GM06990 (cell line): Measurements from ENCODE around the gene CREBL2.
"Not testable (repeated sequence)": the region's sequence is repeated elsewhere in the genome, so short reads cannot be mapped to it uniquely, and the experiment has no call there.

Experiments
- DNase-seq: peaks from one replicate; pipeline ENCODE4 v3.0.0-alpha.2; 2011; ENCODE audit not compliant: insufficient read length; ENCODE audit errors: extremely low read depth
- H3K27me3 ChIP-seq: replicated peaks from 2 replicates; pipeline ENCODE4 v1.6.0; 2011; ENCODE audit warnings: low read length; ENCODE audit not compliant: control insufficient read depth, insufficient read depth
- H3K36me3 ChIP-seq: 2 replicates; pipeline ENCODE4 v1.5.1; 2011; ENCODE audit warnings: low read length; ENCODE audit not compliant: control insufficient read depth, insufficient read depth
- H3K4me3 ChIP-seq: replicated peaks from 2 replicates; pipeline ENCODE4 v1.5.1; 2011; ENCODE audit warnings: low read depth, mild to moderate bottlenecking, control low read depth, low read length
- CTCF ChIP-seq: IDR thresholded peaks from 2 replicates; pipeline ENCODE4 v1.5.1; 2011; ENCODE audit warnings: low read length, control low read depth, mild to moderate bottlenecking, inconsistent platforms; ENCODE audit not compliant: insufficient read depth, poor library complexity, severe bottlenecking

Gene CREBL2

GRCh38 chr12:12627308-12627827 lies 15.7 kb downstream of the CREBL2 start:
- no peak for DNase-seq
- Histone ChIP-seq H3K4me3 (no peak overlapping the region), H3K27me3 (no peaks in the 10 kb centered on the region), H3K36me3 (no peaks in the 10 kb centered on the region)
- TF ChIP-seq CTCF, result no peak

DNA sequence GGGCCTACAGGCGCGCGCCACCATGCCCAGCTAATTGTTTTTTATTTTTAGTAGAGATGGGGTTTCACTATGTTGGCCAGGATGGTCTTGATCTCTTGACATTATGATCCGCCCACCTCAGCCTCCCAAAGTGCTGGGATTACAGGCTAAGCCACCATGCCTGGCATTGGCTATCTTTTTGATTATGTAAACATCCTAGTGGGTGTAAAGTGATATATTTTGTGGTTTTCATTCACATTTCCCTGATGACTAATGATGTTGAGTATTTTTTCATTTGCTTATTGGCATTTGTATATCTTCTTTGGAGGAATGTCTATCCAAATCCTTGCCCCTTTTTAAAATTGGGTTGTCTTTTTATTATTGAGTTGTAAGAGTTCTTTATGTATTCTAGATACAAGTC lies 16.3 kb downstream of the CREBL2 start:
- TF ChIP-seq CTCF, result no peak
- no peak overlapping the region for H3K4me3 ChIP-seq
- DNase-seq, result no peak
- H3K27me3 ChIP-seq, result no peaks in the 10 kb centered on the region
- no peaks in the 10 kb centered on the region for H3K36me3 ChIP-seq

DNA sequence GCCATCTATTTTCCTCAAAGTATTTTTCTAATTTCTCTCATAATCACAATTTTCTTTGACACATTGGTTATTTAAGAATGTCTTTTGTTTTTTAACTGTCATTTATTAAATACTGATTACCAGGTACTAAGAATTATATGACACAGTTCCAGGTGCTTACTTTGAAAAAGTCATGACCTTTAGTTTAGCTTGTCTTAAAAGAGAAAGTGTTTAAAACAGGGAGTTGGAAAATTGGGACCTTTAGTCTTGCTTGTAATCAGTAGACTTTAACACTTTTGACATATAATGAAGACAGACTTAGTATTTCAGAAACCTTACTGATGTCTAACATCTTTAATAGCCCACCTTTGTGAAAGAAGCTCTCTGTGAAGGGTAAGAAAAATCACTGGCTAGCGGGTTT lies 19.2 kb downstream of the CREBL2 start:
- no peak for TF ChIP-seq CTCF
- Histone ChIP-seq H3K27me3 (no peaks in the 10 kb centered on the region), H3K36me3 (no peaks in the 10 kb centered on the region; the same call in none of the 2 replicates), H3K4me3 (no peak overlapping the region)
- no peak for DNase-seq

GRCh38 chr12:12635651-12636050 lies 24.0 kb downstream of the CREBL2 start:
- H3K4me3 ChIP-seq, result no peak overlapping the region
- H3K27me3 ChIP-seq, result no peaks in the 10 kb centered on the region
- no peak for DNase-seq
- TF ChIP-seq CTCF, result no peak
- H3K36me3 ChIP-seq, result peaks cover 4% of the 10 kb centered on the region

- Histone ChIP-seq H3K36me3 (peaks cover 4% of the 10 kb centered on the region), H3K4me3 (no peak overlapping the region), H3K27me3 (no peaks in the 10 kb centered on the region)
- TF ChIP-seq CTCF, result no peak
- DNase-seq, result peak; percentile 66
These were observed 25.0 kb downstream of the CREBL2 start for GRCh38 chr12:12636641-12637040.

GRCh38 chr12:12639995-12640394 lies 28.3 kb downstream of the CREBL2 start:
- H3K36me3 ChIP-seq, H3K4me3 ChIP-seq, H3K27me3 ChIP-seq, DNase-seq: not testable (repeated sequence)
